GM23338 (cell line): ENCODE results near the gene MACF1. TPM values are rescaled to one million over a fixed set of nuclear protein-coding genes. Genes with fewer than 3 reads are reported as not detected.

Experiments
- ATAC-seq: fragments of 200-7000 bp; cut with Tn5 transposase; 3 replicates; pipeline ENCODE4 v1.9.1; 2020
- DNase-seq: peaks from one replicate; pipeline ENCODE4 v3.0.0-alpha.2; 2015; ENCODE audit warnings: low spot score
- H2AFZ ChIP-seq: fragments of 200-600 bp; sonication (generic); 2 replicates; pipeline ENCODE4 v1.8.0; 2016; ENCODE audit warnings: antibody characterized with exemption, mild to moderate bottlenecking, moderate library complexity
- H3F3A ChIP-seq: fragments of 200-600 bp; sonication (generic); replicated peaks from 2 replicates; pipeline ENCODE4 v1.8.0; 2017; ENCODE audit warnings: antibody characterized with exemption, mixed run types, low read depth
- H3K27ac ChIP-seq: fragments of 200-600 bp; sonication (generic); 2 replicates; pipeline ENCODE4 v1.6.1; 2016; ENCODE audit warnings: low read depth
- H3K27me3 ChIP-seq: fragments of 200-600 bp; sonication (generic); 2 replicates; pipeline ENCODE4 v1.8.0; 2016; ENCODE audit warnings: mild to moderate bottlenecking, mixed run types, moderate library complexity; ENCODE audit not compliant: insufficient read depth
- H3K36me3 ChIP-seq: fragments of 200-600 bp; sonication (generic); 2 replicates; pipeline ENCODE4 v1.8.0; 2016; ENCODE audit warnings: mild to moderate bottlenecking; ENCODE audit not compliant: insufficient read depth
- H3K4me1 ChIP-seq: fragments of 200-600 bp; sonication (generic); 2 replicates; pipeline ENCODE4 v1.8.0; 2016; ENCODE audit warnings: mild to moderate bottlenecking, moderate library complexity; ENCODE audit not compliant: insufficient read depth
- H3K4me2 ChIP-seq: fragments of 200-600 bp; sonication (generic); 2 replicates; pipeline ENCODE4 v1.7.1; 2017; ENCODE audit warnings: mixed run types
- H3K4me3 ChIP-seq: fragments of 200-600 bp; sonication (generic); 2 replicates; pipeline ENCODE4 v1.6.1; 2016; ENCODE audit warnings: mixed run types
- H3K79me2 ChIP-seq: fragments of 200-600 bp; sonication (generic); replicated peaks from 2 replicates; pipeline ENCODE4 v1.8.0; 2017; ENCODE audit warnings: mild to moderate bottlenecking; ENCODE audit not compliant: insufficient read depth
- H3K9me2 ChIP-seq: fragments of 200-600 bp; sonication (generic); 2 replicates; pipeline ENCODE4 v1.8.0; 2017; ENCODE audit not compliant: insufficient read depth
- H4K20me1 ChIP-seq: fragments of 200-600 bp; sonication (generic); replicated peaks from 2 replicates; pipeline ENCODE4 v1.8.0; 2017; ENCODE audit warnings: mild to moderate bottlenecking; ENCODE audit not compliant: insufficient read depth
- H3K27ac Mint-ChIP-seq: 2 replicates; pipeline ENCODE4 v1.8.0; 2020; ENCODE audit warnings: inconsistent platforms, mild to moderate bottlenecking, moderate library complexity, mixed read lengths
- H3K27me3 Mint-ChIP-seq: 3 replicates; pipeline ENCODE4 v1.8.0; 2022; ENCODE audit warnings: low read depth, mild to moderate bottlenecking, moderate library complexity, mixed read lengths, inconsistent platforms; ENCODE audit not compliant: insufficient read depth, poor library complexity
- H3K36me3 Mint-ChIP-seq: 3 replicates; pipeline ENCODE4 v1.8.0; 2021; ENCODE audit warnings: low read depth, mild to moderate bottlenecking, inconsistent platforms, moderate library complexity, mixed read lengths
- H3K4me1 Mint-ChIP-seq: 3 replicates; pipeline ENCODE4 v1.8.0; 2020; ENCODE audit warnings: mild to moderate bottlenecking, inconsistent platforms, mixed read lengths
- H3K4me3 Mint-ChIP-seq: 3 replicates; pipeline ENCODE4 v1.8.0; 2021; ENCODE audit warnings: moderate library complexity, mild to moderate bottlenecking, inconsistent platforms, mixed read lengths
- H3K9me3 Mint-ChIP-seq: 3 replicates; pipeline ENCODE4 v1.8.0; 2020; ENCODE audit warnings: moderate library complexity, mild to moderate bottlenecking, inconsistent platforms, mixed read lengths
- CREB1 ChIP-seq: fragments of 250-450 bp; sonication (Bioruptor Pico); IDR thresholded peaks from 2 replicates; pipeline ENCODE4 v1.5.0; 2020; ENCODE audit warnings: low read depth, mild to moderate bottlenecking, moderate library complexity
- EZH2 ChIP-seq: fragments of 200-600 bp; sonication (generic); IDR thresholded peaks from one replicate; pipeline ENCODE4 v1.8.0; 2017; ENCODE audit warnings: antibody characterized with exemption, mild to moderate bottlenecking, low read depth; ENCODE audit not compliant: unreplicated experiment
- EZH2phosphoT487 ChIP-seq: fragments of 200-600 bp; sonication (generic); IDR thresholded peaks from one replicate; pipeline ENCODE4 v1.8.1; 2018; ENCODE audit warnings: antibody characterized with exemption; ENCODE audit not compliant: unreplicated experiment
- NANOG ChIP-seq: IDR thresholded peaks from 2 replicates; pipeline ENCODE4 v1.6.1; 2016; ENCODE audit warnings: antibody characterized with exemption, borderline replicate concordance
- POLR2AphosphoS5 ChIP-seq: IDR thresholded peaks from 2 replicates; pipeline ENCODE4 v1.6.1; 2016; ENCODE audit warnings: antibody characterized with exemption, low read depth
- STAT1 ChIP-seq: IDR thresholded peaks from one replicate; pipeline ENCODE4 v1.6.1; 2016; ENCODE audit warnings: antibody characterized with exemption; ENCODE audit not compliant: unreplicated experiment
- ZNF114 ChIP-seq: fragments of 250-450 bp; sonication (Bioruptor Pico); IDR thresholded peaks from 2 replicates; pipeline ENCODE4 v1.5.0; 2020; ENCODE audit warnings: mild to moderate bottlenecking, moderate library complexity
- ZNF331 ChIP-seq: fragments of 250-450 bp; sonication (Bioruptor Pico); IDR thresholded peaks from 2 replicates; pipeline ENCODE4 v1.5.0; 2020; ENCODE audit warnings: low read depth, mild to moderate bottlenecking, moderate library complexity
- polyA plus RNA-seq: library from polyadenylated mRNA; unstranded; fragments of >200 nt; fragmentation: Nextera tagmentation; extraction: Ambion mirVana; gene quantifications from 2 replicates; pipeline ENCODE4 v1.2.1, GENCODE V29; 2016
- total RNA-seq: library from RNA; depleted of rRNA; stranded (reverse); fragments of >200 nt; shearing (Covaris generic); gene quantifications from 2 replicates; pipeline ENCODE4 v1.2.3, GENCODE V29; 2014
- TF ChIP-seq, protein P1 (sequence below): IDR thresholded peaks from 2 replicates; pipeline ENCODE4 v1.6.1; 2016; ENCODE audit warnings: antibody characterized with exemption
- TF ChIP-seq, protein P2 (sequence below), 2 experiments: fragments of 200-600 bp in 1 of 2; sonication (generic) in 1 of 2; conservative IDR thresholded peaks; 2 replicates each; pipeline versions ENCODE4 v1.5.1 to v1.6.1; 2016 to 2017; ENCODE audit warnings: antibody characterized with exemption in 2 of 2, low read depth in 2 of 2, mild to moderate bottlenecking in 2 of 2, moderate library complexity in 1 of 2

MACF1 gene
- total and polyA plus RNA-seq, 2 experiments from 2014 or later: 104 to 399 TPM

DNA sequence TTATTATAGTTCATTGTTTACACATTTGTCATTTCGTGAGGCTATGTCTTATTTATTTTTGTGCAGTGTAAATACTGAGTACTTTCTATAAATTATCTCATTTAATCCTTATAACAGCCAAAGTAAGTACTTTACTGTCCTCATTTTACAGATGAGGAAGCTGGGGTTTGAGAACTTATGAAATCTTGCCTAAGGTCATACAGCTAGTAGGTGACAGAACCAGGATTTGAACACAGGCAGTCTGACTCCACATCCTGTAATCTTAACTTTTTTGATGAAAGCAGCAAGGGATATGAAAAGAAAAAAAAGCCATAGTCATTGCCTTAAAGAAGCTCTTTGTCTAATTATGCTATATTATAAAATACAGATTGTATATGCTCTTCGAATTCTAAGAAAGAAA is 179.8 kb downstream of the MACF1 start:
- Mint-ChIP-seq H3K27me3 (peaks cover 10% of the 10 kb centered on the region), H3K9me3 (no peaks in the 10 kb centered on the region), H3K27ac (no peak overlapping the region), H3K36me3 (peaks cover 84% of the 10 kb centered on the region), H3K4me1 (no peaks in the 10 kb centered on the region), H3K4me3 (no peak overlapping the region)
- Histone ChIP-seq H3K27ac (no peak overlapping the region), H3K4me2 (no peak overlapping the region), H3K4me1 (no peaks in the 10 kb centered on the region), H3K4me3 (no peak overlapping the region), H3F3A (0 out of 2 replicates have a peak, but pooled peaks cover 3% of the 10 kb centered on the region), H4K20me1 (peaks cover 4% of the 10 kb centered on the region; the same call in 1 of the 2 replicates), H2AFZ (no peak overlapping the region), H3K36me3 (peaks cover 82% of the 10 kb centered on the region), H3K9me2 (no peaks in the 10 kb centered on the region), H3K79me2 (peaks cover 5% of the 10 kb centered on the region), H3K27me3 (no peaks in the 10 kb centered on the region)
- DNase-seq (no peak), ATAC-seq (no peak)
- TF ChIP-seq, protein P1, sequence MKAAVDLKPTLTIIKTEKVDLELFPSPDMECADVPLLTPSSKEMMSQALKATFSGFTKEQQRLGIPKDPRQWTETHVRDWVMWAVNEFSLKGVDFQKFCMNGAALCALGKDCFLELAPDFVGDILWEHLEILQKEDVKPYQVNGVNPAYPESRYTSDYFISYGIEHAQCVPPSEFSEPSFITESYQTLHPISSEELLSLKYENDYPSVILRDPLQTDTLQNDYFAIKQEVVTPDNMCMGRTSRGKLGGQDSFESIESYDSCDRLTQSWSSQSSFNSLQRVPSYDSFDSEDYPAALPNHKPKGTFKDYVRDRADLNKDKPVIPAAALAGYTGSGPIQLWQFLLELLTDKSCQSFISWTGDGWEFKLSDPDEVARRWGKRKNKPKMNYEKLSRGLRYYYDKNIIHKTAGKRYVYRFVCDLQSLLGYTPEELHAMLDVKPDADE: no peak
- TF ChIP-seq, protein P2, sequence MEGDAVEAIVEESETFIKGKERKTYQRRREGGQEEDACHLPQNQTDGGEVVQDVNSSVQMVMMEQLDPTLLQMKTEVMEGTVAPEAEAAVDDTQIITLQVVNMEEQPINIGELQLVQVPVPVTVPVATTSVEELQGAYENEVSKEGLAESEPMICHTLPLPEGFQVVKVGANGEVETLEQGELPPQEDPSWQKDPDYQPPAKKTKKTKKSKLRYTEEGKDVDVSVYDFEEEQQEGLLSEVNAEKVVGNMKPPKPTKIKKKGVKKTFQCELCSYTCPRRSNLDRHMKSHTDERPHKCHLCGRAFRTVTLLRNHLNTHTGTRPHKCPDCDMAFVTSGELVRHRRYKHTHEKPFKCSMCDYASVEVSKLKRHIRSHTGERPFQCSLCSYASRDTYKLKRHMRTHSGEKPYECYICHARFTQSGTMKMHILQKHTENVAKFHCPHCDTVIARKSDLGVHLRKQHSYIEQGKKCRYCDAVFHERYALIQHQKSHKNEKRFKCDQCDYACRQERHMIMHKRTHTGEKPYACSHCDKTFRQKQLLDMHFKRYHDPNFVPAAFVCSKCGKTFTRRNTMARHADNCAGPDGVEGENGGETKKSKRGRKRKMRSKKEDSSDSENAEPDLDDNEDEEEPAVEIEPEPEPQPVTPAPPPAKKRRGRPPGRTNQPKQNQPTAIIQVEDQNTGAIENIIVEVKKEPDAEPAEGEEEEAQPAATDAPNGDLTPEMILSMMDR (conservative IDR thresholded peaks at IDR 0.05; ENCODE audit: low read depth in 2 of 2): no peak
- TF ChIP-seq ZNF114 (CRISPR knock-in tag): no peak
- no peak for TF ChIP-seq CREB1 (CRISPR knock-in tag)
- TF ChIP-seq EZH2: no peak
- TF ChIP-seq POLR2AphosphoS5: no peak
- no peak for TF ChIP-seq STAT1
- no peak for TF ChIP-seq EZH2phosphoT487
- no peak for TF ChIP-seq NANOG

DNA sequence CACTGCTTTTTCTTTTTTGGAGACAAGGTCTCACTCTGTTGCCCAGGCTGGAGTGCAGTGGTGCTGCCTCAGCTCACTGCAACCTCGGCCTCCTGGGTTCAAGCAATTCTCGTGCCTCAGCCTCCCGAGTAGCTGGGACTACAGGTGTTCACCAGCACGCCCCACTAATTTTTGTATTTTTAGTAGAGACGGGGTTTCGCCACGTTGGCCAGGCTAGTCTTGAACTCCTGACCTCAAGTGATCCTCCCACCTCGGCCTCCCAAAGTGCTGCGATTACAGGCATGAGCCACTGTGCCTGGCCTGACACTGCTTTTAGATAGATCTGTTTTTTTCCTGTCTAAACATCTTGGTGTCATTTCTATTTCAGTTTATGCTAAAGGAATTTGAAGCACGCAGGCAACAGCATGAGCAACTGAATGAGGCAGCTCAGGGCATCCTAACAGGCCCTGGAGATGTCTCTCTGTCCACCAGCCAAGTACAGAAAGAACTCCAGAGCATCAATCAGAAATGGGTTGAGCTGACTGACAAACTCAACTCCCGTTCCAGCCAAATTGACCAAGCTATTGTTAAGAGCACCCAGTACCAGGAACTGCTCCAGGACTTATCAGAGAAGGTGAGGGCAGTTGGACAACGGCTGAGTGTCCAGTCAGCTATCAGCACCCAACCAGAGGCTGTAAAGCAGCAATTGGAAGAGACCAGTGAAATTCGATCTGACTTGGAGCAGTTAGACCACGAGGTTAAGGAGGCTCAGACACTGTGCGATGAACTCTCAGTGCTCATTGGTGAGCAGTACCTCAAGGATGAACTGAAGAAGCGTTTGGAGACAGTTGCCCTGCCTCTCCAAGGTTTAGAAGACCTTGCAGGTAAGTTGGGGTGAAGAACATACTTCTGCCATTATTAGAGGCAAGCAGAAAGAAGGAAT is 180.8 kb downstream of the MACF1 start:
- Histone ChIP-seq H3K36me3 (peaks cover 79% of the 10 kb centered on the region), H3K9me2 (no peaks in the 10 kb centered on the region), H3K4me1 (no peaks in the 10 kb centered on the region), H3K4me3 (no peak overlapping the region), H3K27ac (no peak overlapping the region), H4K20me1 (peaks cover 10% of the 10 kb centered on the region), H3K79me2 (peaks cover 15% of the 10 kb centered on the region), H3F3A (peaks cover 9% of the 10 kb centered on the region; the same call in 1 of the 2 replicates), H3K4me2 (no peak overlapping the region), H2AFZ (no peak overlapping the region), H3K27me3 (no peaks in the 10 kb centered on the region)
- Mint-ChIP-seq H3K36me3 (peaks cover 81% of the 10 kb centered on the region), H3K4me3 (no peak overlapping the region), H3K27me3 (peaks cover 10% of the 10 kb centered on the region), H3K9me3 (no peaks in the 10 kb centered on the region), H3K27ac (no peak overlapping the region), H3K4me1 (no peaks in the 10 kb centered on the region)
- no peak for ATAC-seq
- DNase-seq: no peak
- TF ChIP-seq EZH2: no peak
- TF ChIP-seq, protein P2 (conservative IDR thresholded peaks at IDR 0.05; ENCODE audit: low read depth in 2 of 2): no peak
- TF ChIP-seq, protein P1: no peak
- TF ChIP-seq POLR2AphosphoS5: no peak
- no peak for TF ChIP-seq EZH2phosphoT487
- no peak for TF ChIP-seq ZNF114 (CRISPR knock-in tag)
- no peak for TF ChIP-seq ZNF331 (CRISPR knock-in tag)
